Thyroid gland (tissue), 4 donors: Measurements from ENCODE around the gene DLGAP3.

Source experiments
- CTCF ChIP-seq, 6 experiments: fragments of 200-600 bp in 3 of 6; fragments of 450-650 bp in 3 of 6; sonication (generic) in 3 of 6; IDR thresholded peaks; one replicate each; pipeline ENCODE4 v1.5.1; 2016 to 2019; ENCODE audit warnings: antibody characterized with exemption in 6 of 6, mild to moderate bottlenecking in 2 of 6, inconsistent platforms in 1 of 6, moderate library complexity in 1 of 6
- POLR2A ChIP-seq, 2 donors: fragments of 450-650 bp; IDR thresholded peaks; one replicate each; pipeline ENCODE4 v1.6.1; 2017; ENCODE audit warnings: antibody characterized with exemption in 2 of 2, mild to moderate bottlenecking in 2 of 2, moderate library complexity in 1 of 2

- TF ChIP-seq CTCF (IDR thresholded peaks at IDR 0.05), result no peak
- TF ChIP-seq POLR2A (IDR thresholded peaks at IDR 0.05), result no peak
These were observed at the start of gene DLGAP3 for GRCh38 chr1:34929497-34929852.
